HEK293 (cell line): ENCODE data around the gene LPAR6.

Experiments
- CTCF ChIA-PET: fragments of 350-600 bp; formaldehyde crosslinking; extraction: SDS; loops from one replicate; lab custom pipeline; 2021; ENCODE audit warnings: antibody characterized with exemption; lab: Yijun Ruan, JAX
- POLR2A ChIA-PET: fragments of 300-600 bp; formaldehyde crosslinking; extraction: SDS; loops from one replicate; lab custom pipeline; 2020; ENCODE audit warnings: antibody characterized with exemption, inconsistent platforms; lab: Yijun Ruan, JAX
- H3K27ac ChIP-seq: fragments of 200-500 bp; sonication (Bioruptor generic); 2 replicates; pipeline ENCODE4 v1.5.1; 2014; ENCODE audit warnings: low read depth, low read length, control low read depth, inconsistent platforms; ENCODE audit errors: extremely low read depth
- H3K36me3 ChIP-seq, 2 experiments: fragments of 200-500 bp in 1 of 2; sonication (Bioruptor generic) in 1 of 2; 1 replicate in 1 of 2; 2 replicates in 1 of 2; pipeline ENCODE4 v1.5.1; 2014 to 2017; ENCODE audit warnings: inconsistent platforms in 2 of 2, low read length in 2 of 2; ENCODE audit not compliant: control insufficient read depth in 2 of 2, insufficient read depth in 1 of 2
- H3K4me1 ChIP-seq: fragments of 200-500 bp; sonication (Bioruptor generic); 2 replicates; pipeline ENCODE4 v1.5.1; 2014; ENCODE audit warnings: mild to moderate bottlenecking, low read length, inconsistent platforms; ENCODE audit not compliant: control insufficient read depth, insufficient read depth
- H3K4me3 ChIP-seq: 2 replicates; pipeline ENCODE4 v1.5.1; 2011; ENCODE audit warnings: low read depth, mild to moderate bottlenecking, control low read depth, low read length, moderate library complexity
- H3K9me3 ChIP-seq: fragments of 200-500 bp; sonication (Bioruptor generic); 2 replicates; pipeline ENCODE4 v1.5.1; 2014; ENCODE audit warnings: low read depth, low read length, inconsistent platforms; ENCODE audit not compliant: control insufficient read depth, insufficient read depth
- OSR2 ChIP-seq: fragments of 450-650 bp; formaldehyde crosslinking; IDR thresholded peaks from 2 replicates; pipeline ENCODE4 v1.5.1; 2016; ENCODE audit warnings: missing biosample characterization, missing genetic modification characterization
- OVOL3 ChIP-seq: fragments of 450-650 bp; formaldehyde crosslinking; IDR thresholded peaks from 2 replicates; pipeline ENCODE4 v1.5.1; 2016; ENCODE audit warnings: missing biosample characterization, missing genetic modification characterization
- RBAK ChIP-seq: fragments of 450-650 bp; formaldehyde crosslinking; IDR thresholded peaks from 2 replicates; pipeline ENCODE4 v1.5.1; 2016; ENCODE audit warnings: missing biosample characterization, missing genetic modification characterization
- SP3 ChIP-seq: fragments of 450-650 bp; formaldehyde crosslinking; IDR thresholded peaks from 2 replicates; pipeline ENCODE4 v1.5.1; 2016; ENCODE audit warnings: missing biosample characterization, missing genetic modification characterization
- SP7 ChIP-seq: fragments of 450-650 bp; formaldehyde crosslinking; IDR thresholded peaks from 2 replicates; pipeline ENCODE4 v1.5.1; 2016; ENCODE audit warnings: missing biosample characterization, missing genetic modification characterization
- ZBTB20 ChIP-seq: fragments of 450-650 bp; formaldehyde crosslinking; IDR thresholded peaks from 2 replicates; pipeline ENCODE4 v1.5.1; 2016; ENCODE audit warnings: missing biosample characterization, missing genetic modification characterization
- ZIC2 ChIP-seq: fragments of 450-650 bp; formaldehyde crosslinking; IDR thresholded peaks from 2 replicates; pipeline ENCODE4 v1.5.1; 2016; ENCODE audit warnings: missing biosample characterization, missing genetic modification characterization
- ZNF10 ChIP-seq: fragments of 450-650 bp; formaldehyde crosslinking; IDR thresholded peaks from 2 replicates; pipeline ENCODE4 v1.5.1; 2017; ENCODE audit warnings: missing biosample characterization, missing genetic modification characterization
- ZNF174 ChIP-seq: fragments of 450-650 bp; formaldehyde crosslinking; IDR thresholded peaks from 2 replicates; pipeline ENCODE4 v1.5.0; 2017; ENCODE audit warnings: missing biosample characterization, mild to moderate bottlenecking, missing genetic modification characterization
- ZNF19 ChIP-seq: fragments of 450-650 bp; formaldehyde crosslinking; IDR thresholded peaks from 2 replicates; pipeline ENCODE4; 2016; ENCODE audit warnings: missing biosample characterization, missing genetic modification characterization, low read depth
- ZNF23 ChIP-seq: fragments of 450-650 bp; formaldehyde crosslinking; IDR thresholded peaks from 2 replicates; pipeline ENCODE4 v1.5.1; 2016; ENCODE audit warnings: missing biosample characterization, missing genetic modification characterization, borderline replicate concordance
- ZNF302 ChIP-seq: fragments of 450-650 bp; formaldehyde crosslinking; IDR thresholded peaks from 2 replicates; pipeline ENCODE4 v1.5.1; 2016; ENCODE audit warnings: missing biosample characterization, missing genetic modification characterization, low read depth
- ZNF324 ChIP-seq: fragments of 450-650 bp; formaldehyde crosslinking; IDR thresholded peaks from 2 replicates; pipeline ENCODE4 v1.5.1; 2016; ENCODE audit warnings: missing biosample characterization, missing genetic modification characterization
- ZNF335 ChIP-seq: fragments of 450-650 bp; formaldehyde crosslinking; conservative IDR thresholded peaks from 2 replicates; pipeline ENCODE4 v1.5.1; 2016; ENCODE audit warnings: missing biosample characterization, missing genetic modification characterization
- ZNF354C ChIP-seq: fragments of 450-650 bp; formaldehyde crosslinking; IDR thresholded peaks from 2 replicates; pipeline ENCODE4 v1.5.1; 2016; ENCODE audit warnings: missing biosample characterization, missing genetic modification characterization, low read depth, borderline replicate concordance
- ZNF391 ChIP-seq: fragments of 450-650 bp; formaldehyde crosslinking; IDR thresholded peaks from 2 replicates; pipeline ENCODE4 v1.5.1; 2016; ENCODE audit warnings: low read depth, missing biosample characterization, missing genetic modification characterization, borderline replicate concordance
- ZNF404 ChIP-seq: fragments of 450-650 bp; formaldehyde crosslinking; IDR thresholded peaks from 2 replicates; pipeline ENCODE4 v1.5.1; 2017; ENCODE audit warnings: missing biosample characterization, missing genetic modification characterization
- ZNF510 ChIP-seq: fragments of 450-650 bp; formaldehyde crosslinking; IDR thresholded peaks from 2 replicates; pipeline ENCODE4 v1.5.1; 2018; ENCODE audit warnings: mild to moderate bottlenecking, missing genetic modification characterization, missing biosample characterization; ENCODE audit not compliant: insufficient replicate concordance
- ZNF555 ChIP-seq: fragments of 450-650 bp; formaldehyde crosslinking; conservative IDR thresholded peaks from 2 replicates; pipeline ENCODE4 v1.5.1; 2017; ENCODE audit warnings: missing biosample characterization, mild to moderate bottlenecking, missing genetic modification characterization, inconsistent platforms
- ZNF561 ChIP-seq: fragments of 450-650 bp; IDR thresholded peaks from 2 replicates; pipeline ENCODE4 v1.5.1; 2018; ENCODE audit warnings: missing biosample characterization, missing genetic modification characterization, borderline replicate concordance
- ZNF585B ChIP-seq: fragments of 450-650 bp; formaldehyde crosslinking; IDR thresholded peaks from 2 replicates; pipeline ENCODE4 v1.5.1; 2016; ENCODE audit warnings: missing biosample characterization, missing genetic modification characterization
- ZNF621 ChIP-seq: fragments of 450-650 bp; formaldehyde crosslinking; IDR thresholded peaks from 2 replicates; pipeline ENCODE4 v1.5.1; 2017; ENCODE audit warnings: missing biosample characterization, missing genetic modification characterization
- ZNF624 ChIP-seq: fragments of 450-650 bp; formaldehyde crosslinking; IDR thresholded peaks from 2 replicates; pipeline ENCODE4 v1.5.1; 2017; ENCODE audit warnings: missing biosample characterization, missing genetic modification characterization
- ZNF626 ChIP-seq: fragments of 450-650 bp; sonication (Bioruptor Pico); formaldehyde crosslinking; IDR thresholded peaks from 2 replicates; pipeline ENCODE4 v1.5.1; 2018; ENCODE audit warnings: missing biosample characterization, missing genetic modification characterization, inconsistent platforms
- ZSCAN16 ChIP-seq: fragments of 450-650 bp; formaldehyde crosslinking; IDR thresholded peaks from 2 replicates; pipeline ENCODE4 v1.5.1; 2016; ENCODE audit warnings: missing biosample characterization, missing genetic modification characterization
- TF ChIP-seq, protein P1 (sequence below): fragments of 450-650 bp; formaldehyde crosslinking; IDR thresholded peaks from 2 replicates; pipeline ENCODE4 v1.5.1; 2016; ENCODE audit warnings: missing biosample characterization, missing genetic modification characterization
- TF ChIP-seq, protein P2 (sequence below): fragments of 450-650 bp; formaldehyde crosslinking; IDR thresholded peaks from 2 replicates; pipeline ENCODE4 v1.5.1; 2017; ENCODE audit warnings: missing biosample characterization, missing genetic modification characterization
- TF ChIP-seq, protein P3 (sequence below): fragments of 450-650 bp; formaldehyde crosslinking; IDR thresholded peaks from 2 replicates; pipeline ENCODE4 v1.5.1; 2016; ENCODE audit warnings: missing biosample characterization, missing genetic modification characterization
- TF ChIP-seq, protein P4 (sequence below): fragments of 450-650 bp; formaldehyde crosslinking; IDR thresholded peaks from 2 replicates; pipeline ENCODE4 v1.5.1; 2016; ENCODE audit warnings: missing biosample characterization, missing genetic modification characterization

LPAR6 gene

DNA sequence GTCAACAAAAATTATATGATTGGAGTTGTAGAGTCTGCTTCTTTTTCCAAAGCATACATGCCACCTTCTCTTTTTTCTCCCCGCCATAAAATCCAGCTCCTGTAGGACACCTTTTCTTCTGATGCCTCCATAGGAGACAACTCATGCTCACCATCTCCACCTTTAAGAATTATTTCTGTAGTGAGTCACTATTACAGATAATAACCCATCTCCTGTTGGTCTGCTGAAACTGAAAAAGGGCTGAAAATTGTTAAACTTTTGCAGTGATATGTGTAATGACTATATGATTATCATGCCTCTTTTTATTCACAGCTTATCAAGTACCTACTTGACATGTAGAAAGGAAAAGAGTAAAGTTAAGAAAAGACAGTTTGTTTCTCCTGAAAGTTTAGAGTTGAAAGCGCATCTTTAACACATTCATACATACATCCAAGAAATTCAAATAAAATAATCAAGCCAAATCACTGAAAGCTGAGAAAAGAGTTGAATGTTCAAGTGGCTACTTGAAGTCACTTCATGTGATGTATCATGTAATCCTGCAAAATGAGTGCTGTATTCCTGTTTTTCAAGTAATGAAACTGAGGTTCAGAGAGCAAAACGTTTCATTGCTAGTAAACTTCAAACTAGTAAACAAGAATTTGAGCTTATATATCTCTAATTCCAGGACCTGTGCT, 35.5 kb upstream of the LPAR6 start (continued):
- TF ChIP-seq, protein P1, sequence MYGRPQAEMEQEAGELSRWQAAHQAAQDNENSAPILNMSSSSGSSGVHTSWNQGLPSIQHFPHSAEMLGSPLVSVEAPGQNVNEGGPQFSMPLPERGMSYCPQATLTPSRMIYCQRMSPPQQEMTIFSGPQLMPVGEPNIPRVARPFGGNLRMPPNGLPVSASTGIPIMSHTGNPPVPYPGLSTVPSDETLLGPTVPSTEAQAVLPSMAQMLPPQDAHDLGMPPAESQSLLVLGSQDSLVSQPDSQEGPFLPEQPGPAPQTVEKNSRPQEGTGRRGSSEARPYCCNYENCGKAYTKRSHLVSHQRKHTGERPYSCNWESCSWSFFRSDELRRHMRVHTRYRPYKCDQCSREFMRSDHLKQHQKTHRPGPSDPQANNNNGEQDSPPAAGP (tag by site-specific recombination), result no peak
- TF ChIP-seq ZNF391 (tag by site-specific recombination) (no peak), ZNF23 (tag by site-specific recombination) (no peak), ZNF585B (no peak), ZNF626 (tag by site-specific recombination) (no peak), ZNF10 (no peak), ZNF561 (tag by site-specific recombination) (no peak), ZIC2 (tag by site-specific recombination) (no peak)
- TF ChIP-seq, protein P2, sequence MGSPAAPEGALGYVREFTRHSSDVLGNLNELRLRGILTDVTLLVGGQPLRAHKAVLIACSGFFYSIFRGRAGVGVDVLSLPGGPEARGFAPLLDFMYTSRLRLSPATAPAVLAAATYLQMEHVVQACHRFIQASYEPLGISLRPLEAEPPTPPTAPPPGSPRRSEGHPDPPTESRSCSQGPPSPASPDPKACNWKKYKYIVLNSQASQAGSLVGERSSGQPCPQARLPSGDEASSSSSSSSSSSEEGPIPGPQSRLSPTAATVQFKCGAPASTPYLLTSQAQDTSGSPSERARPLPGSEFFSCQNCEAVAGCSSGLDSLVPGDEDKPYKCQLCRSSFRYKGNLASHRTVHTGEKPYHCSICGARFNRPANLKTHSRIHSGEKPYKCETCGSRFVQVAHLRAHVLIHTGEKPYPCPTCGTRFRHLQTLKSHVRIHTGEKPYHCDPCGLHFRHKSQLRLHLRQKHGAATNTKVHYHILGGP (tag by site-specific recombination), result no peak

DNA sequence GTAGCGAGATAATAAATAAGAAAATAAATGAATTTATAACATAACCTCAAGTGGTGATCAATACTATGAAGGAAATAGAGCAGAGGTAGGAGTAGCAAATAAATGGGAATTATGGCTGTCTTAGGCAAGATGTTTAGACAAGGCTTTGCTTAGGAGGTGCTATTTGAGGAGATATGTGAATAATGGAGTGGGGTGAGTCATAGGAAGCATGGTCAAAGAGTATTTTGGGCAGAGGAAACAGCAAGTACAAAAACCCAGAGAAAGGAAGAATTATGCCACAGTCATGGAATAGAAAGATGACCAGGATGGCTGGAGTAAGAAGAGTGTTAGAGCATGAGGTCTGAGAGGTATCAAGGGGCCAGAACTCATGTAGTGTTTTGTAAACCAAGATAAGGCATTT, 33.6 kb upstream of the LPAR6 start:
- Histone ChIP-seq H3K4me1 (no peaks in the 10 kb centered on the region), H3K36me3 (no peaks in the 10 kb centered on the region), H3K4me3 (no peak overlapping the region), H3K27ac (no peak overlapping the region)
- ChIA-PET POLR2A (no interaction called here), CTCF (no interaction called here)
- no peak for TF ChIP-seq ZNF555 (tag by site-specific recombination)
- TF ChIP-seq ZNF23 (tag by site-specific recombination), result no peak
- TF ChIP-seq OSR2, result no peak
- no peak for TF ChIP-seq SP3 (tag by site-specific recombination)
- TF ChIP-seq ZNF624 (tag by site-specific recombination), result no peak
- TF ChIP-seq, all 188 proteins: peak for 0
- H3K9me3 ChIP-seq, result no peaks in the 10 kb centered on the region

DNA sequence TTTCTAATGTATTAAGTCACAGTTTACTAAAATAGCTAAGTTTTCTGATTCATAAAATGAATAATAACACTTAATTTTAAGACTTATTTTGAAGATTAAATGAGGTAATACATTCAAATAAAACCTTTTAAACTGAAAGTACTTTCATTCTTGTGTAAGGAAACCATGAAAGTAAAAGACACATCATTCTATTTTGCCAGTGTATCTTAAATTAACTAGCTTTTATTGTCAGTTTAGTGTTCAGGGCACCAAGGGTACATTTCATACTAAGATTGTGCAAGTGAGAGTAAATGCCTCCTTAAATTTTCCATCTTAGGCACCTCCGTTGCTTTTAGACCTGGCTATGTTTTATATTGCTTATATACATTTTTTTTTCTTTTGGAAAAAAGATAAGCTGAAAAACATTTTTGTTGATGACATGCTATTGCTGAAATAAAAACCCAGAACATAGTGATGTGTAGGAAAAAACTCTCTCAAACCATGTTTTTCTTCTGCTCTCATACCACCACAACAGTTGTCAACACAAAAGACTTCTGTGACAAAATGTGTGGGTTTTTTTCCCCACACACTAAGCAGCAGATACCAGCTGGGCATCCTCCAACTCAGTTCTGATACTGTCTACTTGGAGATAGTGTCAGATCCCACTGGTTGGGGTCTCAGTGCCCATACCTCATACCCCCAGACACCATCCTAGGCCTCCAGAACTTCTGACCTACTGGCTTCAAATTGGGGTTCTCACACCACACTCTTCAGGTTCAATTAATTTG, 30.7 kb upstream of the LPAR6 start:
- ChIA-PET POLR2A (no interaction called here), CTCF (no interaction called here)
- Histone ChIP-seq H3K4me1 (no peaks in the 10 kb centered on the region), H3K4me3 (no peak overlapping the region), H3K27ac (no peak overlapping the region), H3K9me3 (no peaks in the 10 kb centered on the region), H3K36me3 (no peaks in the 10 kb centered on the region)
- no peak for TF ChIP-seq OVOL3 (tag by site-specific recombination)
- no peak for TF ChIP-seq ZNF324 (tag by site-specific recombination)
- TF ChIP-seq, protein P3, sequence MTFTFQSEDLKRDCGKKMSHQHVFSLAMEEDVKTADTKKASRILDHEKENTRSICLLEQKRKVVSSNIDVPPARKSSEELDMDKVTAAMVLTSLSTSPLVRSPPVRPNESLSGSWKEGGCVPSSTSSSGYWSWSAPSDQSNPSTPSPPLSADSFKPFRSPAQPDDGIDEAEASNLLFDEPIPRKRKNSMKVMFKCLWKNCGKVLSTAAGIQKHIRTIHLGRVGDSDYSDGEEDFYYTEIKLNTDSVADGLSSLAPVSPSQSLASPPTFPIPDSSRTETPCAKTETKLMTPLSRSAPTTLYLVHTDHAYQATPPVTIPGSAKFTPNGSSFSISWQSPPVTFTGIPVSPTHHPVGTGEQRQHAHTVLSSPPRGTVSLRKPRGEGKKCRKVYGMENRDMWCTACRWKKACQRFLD (tag by site-specific recombination), result no peak
- TF ChIP-seq ZNF302 (tag by site-specific recombination), result no peak
- TF ChIP-seq, protein P4, sequence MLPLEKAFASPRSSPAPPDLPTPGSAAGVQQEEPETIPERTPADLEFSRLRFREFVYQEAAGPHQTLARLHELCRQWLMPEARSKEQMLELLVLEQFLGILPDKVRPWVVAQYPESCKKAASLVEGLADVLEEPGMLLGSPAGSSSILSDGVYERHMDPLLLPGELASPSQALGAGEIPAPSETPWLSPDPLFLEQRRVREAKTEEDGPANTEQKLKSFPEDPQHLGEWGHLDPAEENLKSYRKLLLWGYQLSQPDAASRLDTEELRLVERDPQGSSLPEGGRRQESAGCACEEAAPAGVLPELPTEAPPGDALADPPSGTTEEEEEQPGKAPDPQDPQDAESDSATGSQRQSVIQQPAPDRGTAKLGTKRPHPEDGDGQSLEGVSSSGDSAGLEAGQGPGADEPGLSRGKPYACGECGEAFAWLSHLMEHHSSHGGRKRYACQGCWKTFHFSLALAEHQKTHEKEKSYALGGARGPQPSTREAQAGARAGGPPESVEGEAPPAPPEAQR (tag by site-specific recombination), result no peak
- TF ChIP-seq ZNF19, result no peak
- TF ChIP-seq SP7, result no peak
- no peak for TF ChIP-seq ZNF510 (tag by site-specific recombination)
- TF ChIP-seq ZNF621 (tag by site-specific recombination), result no peak
- TF ChIP-seq ZSCAN16, result no peak
- no peak for TF ChIP-seq RBAK (tag by site-specific recombination)
- TF ChIP-seq ZNF174 (tag by site-specific recombination), result no peak
- no peak for TF ChIP-seq ZNF354C
- no peak for TF ChIP-seq SP3 (tag by site-specific recombination)
- TF ChIP-seq ZNF404 (tag by site-specific recombination), result no peak
- TF ChIP-seq ZBTB20 (tag by site-specific recombination), result no peak
- no peak for TF ChIP-seq ZNF555 (tag by site-specific recombination)
- no peak for TF ChIP-seq ZNF335 (tag by site-specific recombination)
